Measurements from ENCODE around the gene GNAT2. TPM values are rescaled to one million over a fixed set of nuclear protein-coding genes. Genes with fewer than 3 reads are reported as not detected.

The GNAT2 gene
- total RNA-seq, 1 donor from 2014 or later = not detected

DNA sequence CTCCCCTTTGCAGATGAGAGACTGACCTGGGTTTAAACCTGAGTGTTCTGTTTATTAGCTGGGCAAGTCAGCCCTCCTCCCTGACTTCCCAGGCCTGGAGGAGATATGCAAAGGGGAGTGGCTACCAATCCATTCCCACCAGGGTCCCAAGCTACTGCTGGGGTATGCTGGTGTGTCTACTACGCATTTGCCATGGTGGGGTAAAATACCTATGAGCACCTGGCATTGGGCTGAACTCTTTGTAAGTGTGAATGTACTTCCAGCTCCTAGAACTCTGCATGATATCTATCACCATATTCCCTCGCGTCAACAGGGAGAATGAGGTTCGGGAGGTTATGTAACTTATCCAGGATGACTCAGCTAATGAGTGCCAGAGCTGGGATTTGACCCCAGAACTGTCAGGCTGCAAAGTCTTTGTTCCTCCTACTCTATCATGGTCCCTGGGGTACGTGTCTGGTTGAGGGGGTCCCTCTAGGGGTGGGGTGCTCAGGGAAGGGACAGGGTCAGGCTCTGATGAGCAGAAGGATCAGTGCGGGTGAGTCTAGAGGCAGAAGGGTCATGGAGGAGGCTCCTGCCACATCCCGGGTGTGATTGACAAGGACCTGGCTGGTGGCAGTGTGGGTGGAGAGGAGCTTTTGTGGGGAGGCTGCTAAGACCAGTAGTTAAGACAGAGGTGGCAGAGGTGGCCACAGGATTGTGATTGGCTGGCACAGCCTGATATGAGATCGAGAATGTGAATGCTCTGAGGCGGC is 17.0 kb upstream of the GNAT2 start:
- peaks cover 30% of the 10 kb centered on the region for H3K4me1 ChIP-seq
- H3K4me1 Mint-ChIP-seq = peaks cover 34% of the 10 kb centered on the region
- H4K20me1 ChIP-seq (ENCODE audit: low read depth) = no peaks in the 10 kb centered on the region
- no peaks in the 10 kb centered on the region for H3K27me3 ChIP-seq
- no peak overlapping the region for H3K9ac ChIP-seq
- no peaks in the 10 kb centered on the region for H3K9me3 ChIP-seq (ENCODE audit: low read depth)
- peaks cover 2% of the 10 kb centered on the region for H3K27me3 Mint-ChIP-seq (ENCODE audit: insufficient read depth, low read depth)
- no peak overlapping the region for H3K4me3 Mint-ChIP-seq
- no peaks in the 10 kb centered on the region for H3K36me3 ChIP-seq
- H3K27ac ChIP-seq = no peak overlapping the region
- peaks cover 9% of the 10 kb centered on the region for H3F3A ChIP-seq (ENCODE audit: low read depth)
- H3K4me3 ChIP-seq = no peak overlapping the region
- no peak for TF ChIP-seq EZH2phosphoT487 (IDR thresholded peaks at IDR 0.05)
- no peak for TF ChIP-seq EZH2 (IDR thresholded peaks at IDR 0.05)
- TF ChIP-seq, protein P1, sequence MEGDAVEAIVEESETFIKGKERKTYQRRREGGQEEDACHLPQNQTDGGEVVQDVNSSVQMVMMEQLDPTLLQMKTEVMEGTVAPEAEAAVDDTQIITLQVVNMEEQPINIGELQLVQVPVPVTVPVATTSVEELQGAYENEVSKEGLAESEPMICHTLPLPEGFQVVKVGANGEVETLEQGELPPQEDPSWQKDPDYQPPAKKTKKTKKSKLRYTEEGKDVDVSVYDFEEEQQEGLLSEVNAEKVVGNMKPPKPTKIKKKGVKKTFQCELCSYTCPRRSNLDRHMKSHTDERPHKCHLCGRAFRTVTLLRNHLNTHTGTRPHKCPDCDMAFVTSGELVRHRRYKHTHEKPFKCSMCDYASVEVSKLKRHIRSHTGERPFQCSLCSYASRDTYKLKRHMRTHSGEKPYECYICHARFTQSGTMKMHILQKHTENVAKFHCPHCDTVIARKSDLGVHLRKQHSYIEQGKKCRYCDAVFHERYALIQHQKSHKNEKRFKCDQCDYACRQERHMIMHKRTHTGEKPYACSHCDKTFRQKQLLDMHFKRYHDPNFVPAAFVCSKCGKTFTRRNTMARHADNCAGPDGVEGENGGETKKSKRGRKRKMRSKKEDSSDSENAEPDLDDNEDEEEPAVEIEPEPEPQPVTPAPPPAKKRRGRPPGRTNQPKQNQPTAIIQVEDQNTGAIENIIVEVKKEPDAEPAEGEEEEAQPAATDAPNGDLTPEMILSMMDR (IDR thresholded peaks at IDR 0.05) = no peak
- DNase-seq (ENCODE audit: low spot score) = no peak
- peaks cover 2% of the 10 kb centered on the region for H3K36me3 Mint-ChIP-seq
- H3K27ac Mint-ChIP-seq = peak overlapping the region; percentile 67
- peak overlapping the region; percentile 13 for H3K4me2 ChIP-seq
- no peak overlapping the region for H2AFZ ChIP-seq (replicated peaks)
- no peaks in the 10 kb centered on the region for H3K9me3 Mint-ChIP-seq
- H3K79me2 ChIP-seq (ENCODE audit: low read depth) = no peaks in the 10 kb centered on the region

DNA sequence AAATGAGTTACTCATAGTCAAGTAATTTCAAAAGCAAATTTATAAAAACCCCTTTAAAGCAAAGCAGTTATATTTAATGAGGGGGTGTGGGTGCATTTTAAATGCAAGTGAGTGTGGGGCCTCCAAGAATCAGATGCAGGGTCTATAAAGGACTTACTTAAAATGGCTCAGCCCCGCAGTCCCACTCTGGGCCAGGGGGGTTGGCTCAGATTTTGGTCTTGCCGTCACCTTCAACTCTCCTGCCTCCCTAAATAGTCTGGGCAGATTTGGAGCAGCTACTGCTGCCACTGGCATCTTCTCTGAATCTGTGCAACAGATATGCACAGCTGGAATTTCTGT is 16.4 kb upstream of the GNAT2 start:
- no peaks in the 10 kb centered on the region for H3K36me3 ChIP-seq
- Mint-ChIP-seq H3K4me1 (peaks cover 34% of the 10 kb centered on the region), H3K27me3 (ENCODE audit: insufficient read depth, low read depth) (peaks cover 2% of the 10 kb centered on the region), H3K9me3 (no peaks in the 10 kb centered on the region), H3K4me3 (no peak overlapping the region), H3K27ac (no peak overlapping the region), H3K36me3 (peaks cover 4% of the 10 kb centered on the region)
- no peak overlapping the region for H3K27ac ChIP-seq
- H3K4me1 ChIP-seq = peaks cover 30% of the 10 kb centered on the region
- H3K9ac ChIP-seq = no peak overlapping the region
- no peak for TF ChIP-seq EZH2phosphoT487 (IDR thresholded peaks at IDR 0.05)
- no peak for TF ChIP-seq EZH2 (IDR thresholded peaks at IDR 0.05)
- TF ChIP-seq, protein P1 (IDR thresholded peaks at IDR 0.05) = no peak
- H3K4me2 ChIP-seq = peak overlapping the region; percentile 13
- no peaks in the 10 kb centered on the region for H3K9me3 ChIP-seq (ENCODE audit: low read depth)
- no peaks in the 10 kb centered on the region for H3K27me3 ChIP-seq
- H4K20me1 ChIP-seq (ENCODE audit: low read depth) = no peaks in the 10 kb centered on the region
- no peak overlapping the region for H2AFZ ChIP-seq (replicated peaks)
- H3F3A ChIP-seq (ENCODE audit: low read depth) = peaks cover 9% of the 10 kb centered on the region
- H3K4me3 ChIP-seq = no peak overlapping the region
- no peak for DNase-seq (ENCODE audit: low spot score)
- H3K79me2 ChIP-seq (ENCODE audit: low read depth) = no peaks in the 10 kb centered on the region

DNA sequence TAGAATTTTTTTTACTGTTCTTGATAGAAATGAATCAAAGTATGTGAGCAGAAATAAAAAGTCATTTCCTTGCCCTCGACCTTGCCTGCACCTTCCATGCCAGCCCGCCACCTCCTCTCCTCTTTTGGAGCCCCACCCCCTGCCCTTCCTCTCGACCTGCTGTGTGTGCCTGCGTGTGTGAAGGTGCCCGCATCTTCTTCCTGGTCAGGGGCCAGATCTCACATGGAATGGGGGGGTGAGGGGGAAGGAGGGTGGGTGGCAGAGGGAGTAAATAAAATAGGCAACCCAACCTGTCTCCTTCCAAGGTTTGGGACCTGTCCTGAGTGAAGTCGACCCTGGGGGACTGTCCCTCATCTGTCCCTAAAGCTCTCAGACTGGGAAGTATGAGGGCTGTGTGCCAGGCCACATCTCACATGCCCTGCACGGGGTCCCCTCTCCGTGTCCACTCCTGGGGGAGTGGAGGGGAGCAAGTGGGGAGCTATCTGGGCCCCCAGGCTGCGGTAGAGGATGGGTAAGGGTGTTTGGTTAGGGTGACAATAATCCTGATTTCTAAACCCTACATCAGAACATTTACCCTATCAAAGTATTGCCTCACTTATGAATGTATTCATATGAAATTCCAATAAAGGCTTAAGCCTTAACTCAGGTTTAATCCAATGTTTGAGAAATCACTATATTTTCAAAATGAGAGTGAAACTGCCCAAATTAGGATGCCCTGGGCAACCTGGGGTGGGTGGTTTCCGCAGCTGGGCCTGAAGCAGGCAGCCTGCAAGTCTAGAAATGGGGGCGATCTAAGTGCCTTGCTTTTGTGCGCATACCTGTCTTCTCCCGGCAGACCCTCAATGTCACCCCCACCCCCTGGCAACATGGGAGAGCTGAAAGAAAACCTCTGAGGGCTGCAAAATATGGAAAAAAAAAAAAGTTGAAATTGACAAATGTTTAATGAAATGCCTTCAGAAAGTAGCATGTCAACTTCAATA is 15.6 kb upstream of the GNAT2 start:
- Histone ChIP-seq H3K4me1 (peaks cover 30% of the 10 kb centered on the region), H3K36me3 (no peaks in the 10 kb centered on the region), H3K27me3 (no peaks in the 10 kb centered on the region), H3K79me2 (ENCODE audit: low read depth) (no peaks in the 10 kb centered on the region), H3K4me2 (no peak overlapping the region), H4K20me1 (ENCODE audit: low read depth) (no peaks in the 10 kb centered on the region), H2AFZ (replicated peaks) (no peak overlapping the region), H3K9ac (no peak overlapping the region), H3F3A (ENCODE audit: low read depth) (peaks cover 9% of the 10 kb centered on the region), H3K27ac (no peak overlapping the region), H3K4me3 (no peak overlapping the region), H3K9me3 (ENCODE audit: low read depth) (no peaks in the 10 kb centered on the region)
- DNase-seq (ENCODE audit: low spot score) = no peak
- Mint-ChIP-seq H3K9me3 (no peaks in the 10 kb centered on the region), H3K4me3 (no peak overlapping the region), H3K36me3 (peaks cover 4% of the 10 kb centered on the region), H3K4me1 (peaks cover 32% of the 10 kb centered on the region), H3K27ac (no peak overlapping the region), H3K27me3 (ENCODE audit: insufficient read depth, low read depth) (peaks cover 2% of the 10 kb centered on the region)
- no peak for TF ChIP-seq EZH2 (IDR thresholded peaks at IDR 0.05)
- TF ChIP-seq, protein P1 (IDR thresholded peaks at IDR 0.05) = no peak
- no peak for TF ChIP-seq EZH2phosphoT487 (IDR thresholded peaks at IDR 0.05)

Data from neural progenitor cell (in vitro differentiated cells).